HEK293 (cell line): ENCODE results near the gene ABLIM2.

Source experiments
- CTCF ChIA-PET: fragments of 350-600 bp; formaldehyde crosslinking; extraction: SDS; loops from one replicate; lab custom pipeline; 2021; ENCODE audit warnings: antibody characterized with exemption; lab: Yijun Ruan, JAX
- POLR2A ChIA-PET: fragments of 300-600 bp; formaldehyde crosslinking; extraction: SDS; loops from one replicate; lab custom pipeline; 2020; ENCODE audit warnings: antibody characterized with exemption, inconsistent platforms; lab: Yijun Ruan, JAX
- H3K27ac ChIP-seq: fragments of 200-500 bp; sonication (Bioruptor generic); 2 replicates; pipeline ENCODE4 v1.5.1; 2014; ENCODE audit warnings: low read depth, low read length, control low read depth, inconsistent platforms; ENCODE audit errors: extremely low read depth
- H3K36me3 ChIP-seq, 2 experiments: fragments of 200-500 bp in 1 of 2; sonication (Bioruptor generic) in 1 of 2; 1 replicate in 1 of 2; 2 replicates in 1 of 2; pipeline ENCODE4 v1.5.1; 2014 to 2017; ENCODE audit warnings: inconsistent platforms in 2 of 2, low read length in 2 of 2; ENCODE audit not compliant: control insufficient read depth in 2 of 2, insufficient read depth in 1 of 2
- H3K4me1 ChIP-seq: fragments of 200-500 bp; sonication (Bioruptor generic); 2 replicates; pipeline ENCODE4 v1.5.1; 2014; ENCODE audit warnings: mild to moderate bottlenecking, low read length, inconsistent platforms; ENCODE audit not compliant: control insufficient read depth, insufficient read depth
- H3K4me3 ChIP-seq: 2 replicates; pipeline ENCODE4 v1.5.1; 2011; ENCODE audit warnings: low read depth, mild to moderate bottlenecking, control low read depth, low read length, moderate library complexity
- H3K9me3 ChIP-seq: fragments of 200-500 bp; sonication (Bioruptor generic); 2 replicates; pipeline ENCODE4 v1.5.1; 2014; ENCODE audit warnings: low read depth, low read length, inconsistent platforms; ENCODE audit not compliant: control insufficient read depth, insufficient read depth
- GLI4 ChIP-seq: fragments of 450-650 bp; formaldehyde crosslinking; IDR thresholded peaks from 2 replicates; pipeline ENCODE4 v1.5.1; 2016; ENCODE audit warnings: missing biosample characterization, missing genetic modification characterization
- KLF8 ChIP-seq: fragments of 450-650 bp; formaldehyde crosslinking; IDR thresholded peaks from 2 replicates; pipeline ENCODE4 v1.5.1; 2016; ENCODE audit warnings: missing biosample characterization, missing genetic modification characterization
- MYNN ChIP-seq: fragments of 450-650 bp; formaldehyde crosslinking; IDR thresholded peaks from 2 replicates; pipeline ENCODE4 v1.5.1; 2016; ENCODE audit warnings: missing biosample characterization, missing genetic modification characterization, borderline replicate concordance
- SCRT1 ChIP-seq: fragments of 450-650 bp; formaldehyde crosslinking; IDR thresholded peaks from 2 replicates; pipeline ENCODE4 v1.5.1; 2016; ENCODE audit warnings: missing biosample characterization, missing genetic modification characterization, borderline replicate concordance
- SP3 ChIP-seq: fragments of 450-650 bp; formaldehyde crosslinking; IDR thresholded peaks from 2 replicates; pipeline ENCODE4 v1.5.1; 2016; ENCODE audit warnings: missing biosample characterization, missing genetic modification characterization
- WT1 ChIP-seq: fragments of 450-650 bp; formaldehyde crosslinking; IDR thresholded peaks from 2 replicates; pipeline ENCODE4 v1.5.1; 2016; ENCODE audit warnings: missing biosample characterization, missing genetic modification characterization
- ZBTB21 ChIP-seq: fragments of 450-650 bp; formaldehyde crosslinking; IDR thresholded peaks from 2 replicates; pipeline ENCODE4 v1.5.1; 2017; ENCODE audit warnings: missing biosample characterization, missing genetic modification characterization
- ZBTB8A ChIP-seq: fragments of 450-650 bp; formaldehyde crosslinking; IDR thresholded peaks from 2 replicates; pipeline ENCODE4 v1.5.1; 2016; ENCODE audit warnings: missing biosample characterization, missing genetic modification characterization
- ZIC2 ChIP-seq: fragments of 450-650 bp; formaldehyde crosslinking; IDR thresholded peaks from 2 replicates; pipeline ENCODE4 v1.5.1; 2016; ENCODE audit warnings: missing biosample characterization, missing genetic modification characterization
- ZNF10 ChIP-seq: fragments of 450-650 bp; formaldehyde crosslinking; IDR thresholded peaks from 2 replicates; pipeline ENCODE4 v1.5.1; 2017; ENCODE audit warnings: missing biosample characterization, missing genetic modification characterization
- ZNF155 ChIP-seq: fragments of 450-650 bp; formaldehyde crosslinking; IDR thresholded peaks from 2 replicates; pipeline ENCODE4 v1.5.1; 2016; ENCODE audit warnings: missing biosample characterization, missing genetic modification characterization
- ZNF16 ChIP-seq: fragments of 450-650 bp; formaldehyde crosslinking; IDR thresholded peaks from 2 replicates; pipeline ENCODE4 v1.5.1; 2016; ENCODE audit warnings: low read depth, missing biosample characterization, missing genetic modification characterization
- ZNF311 ChIP-seq: fragments of 450-650 bp; formaldehyde crosslinking; IDR thresholded peaks from 2 replicates; pipeline ENCODE4 v1.5.1; 2017; ENCODE audit warnings: missing biosample characterization, missing genetic modification characterization, borderline replicate concordance
- ZNF335 ChIP-seq: fragments of 450-650 bp; formaldehyde crosslinking; conservative IDR thresholded peaks from 2 replicates; pipeline ENCODE4 v1.5.1; 2016; ENCODE audit warnings: missing biosample characterization, missing genetic modification characterization
- ZNF404 ChIP-seq: fragments of 450-650 bp; formaldehyde crosslinking; IDR thresholded peaks from 2 replicates; pipeline ENCODE4 v1.5.1; 2017; ENCODE audit warnings: missing biosample characterization, missing genetic modification characterization
- ZNF423 ChIP-seq: fragments of 450-650 bp; formaldehyde crosslinking; IDR thresholded peaks from 2 replicates; pipeline ENCODE4 v1.5.1; 2016; ENCODE audit warnings: missing biosample characterization, missing genetic modification characterization
- ZNF514 ChIP-seq: fragments of 450-650 bp; formaldehyde crosslinking; IDR thresholded peaks from 2 replicates; pipeline ENCODE4 v1.5.1; 2016; ENCODE audit warnings: missing biosample characterization, missing genetic modification characterization
- ZNF623 ChIP-seq: fragments of 450-650 bp; formaldehyde crosslinking; IDR thresholded peaks from 2 replicates; pipeline ENCODE4 v1.5.1; 2016; ENCODE audit warnings: missing biosample characterization, missing genetic modification characterization
- ZNF776 ChIP-seq: fragments of 450-650 bp; formaldehyde crosslinking; IDR thresholded peaks from 2 replicates; pipeline ENCODE4 v1.5.0; 2017; ENCODE audit warnings: missing biosample characterization, missing genetic modification characterization, borderline replicate concordance
- ZNF843 ChIP-seq: fragments of 450-650 bp; formaldehyde crosslinking; IDR thresholded peaks from 2 replicates; pipeline ENCODE4 v1.5.1; 2016; ENCODE audit warnings: missing biosample characterization, missing genetic modification characterization
- TF ChIP-seq, protein P1 (sequence below): fragments of 450-650 bp; formaldehyde crosslinking; IDR thresholded peaks from 2 replicates; pipeline ENCODE4 v1.5.1; 2016; ENCODE audit warnings: missing biosample characterization, missing genetic modification characterization, borderline replicate concordance
- TF ChIP-seq, protein P2 (sequence below): fragments of 450-650 bp; formaldehyde crosslinking; IDR thresholded peaks from 2 replicates; pipeline ENCODE4 v1.5.1; 2017; ENCODE audit warnings: missing biosample characterization, mild to moderate bottlenecking, missing genetic modification characterization, moderate library complexity
- TF ChIP-seq, protein P3 (sequence below): fragments of 450-650 bp; formaldehyde crosslinking; IDR thresholded peaks from 2 replicates; pipeline ENCODE4 v1.5.1; 2016; ENCODE audit warnings: missing biosample characterization, missing genetic modification characterization

ABLIM2 gene

DNA sequence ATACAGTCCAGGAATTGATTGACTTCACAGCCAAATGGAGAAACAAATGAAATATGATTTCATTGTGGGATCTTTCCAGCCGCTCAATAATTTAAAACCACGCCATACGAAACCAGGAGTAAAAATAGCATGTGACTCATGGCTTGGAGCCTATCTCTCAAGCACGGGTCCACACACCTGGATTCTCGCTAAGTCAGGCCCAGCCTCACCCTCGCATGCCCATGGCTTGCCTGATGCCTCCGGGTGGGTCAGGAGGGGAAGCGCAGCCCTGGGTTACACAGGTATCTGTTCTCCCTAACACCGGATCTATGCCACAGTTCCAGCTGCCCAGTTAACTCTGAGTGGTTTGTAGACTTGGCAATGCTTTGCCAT, 5.6 kb upstream of the ABLIM2 start (continued):
- TF ChIP-seq, protein P1, sequence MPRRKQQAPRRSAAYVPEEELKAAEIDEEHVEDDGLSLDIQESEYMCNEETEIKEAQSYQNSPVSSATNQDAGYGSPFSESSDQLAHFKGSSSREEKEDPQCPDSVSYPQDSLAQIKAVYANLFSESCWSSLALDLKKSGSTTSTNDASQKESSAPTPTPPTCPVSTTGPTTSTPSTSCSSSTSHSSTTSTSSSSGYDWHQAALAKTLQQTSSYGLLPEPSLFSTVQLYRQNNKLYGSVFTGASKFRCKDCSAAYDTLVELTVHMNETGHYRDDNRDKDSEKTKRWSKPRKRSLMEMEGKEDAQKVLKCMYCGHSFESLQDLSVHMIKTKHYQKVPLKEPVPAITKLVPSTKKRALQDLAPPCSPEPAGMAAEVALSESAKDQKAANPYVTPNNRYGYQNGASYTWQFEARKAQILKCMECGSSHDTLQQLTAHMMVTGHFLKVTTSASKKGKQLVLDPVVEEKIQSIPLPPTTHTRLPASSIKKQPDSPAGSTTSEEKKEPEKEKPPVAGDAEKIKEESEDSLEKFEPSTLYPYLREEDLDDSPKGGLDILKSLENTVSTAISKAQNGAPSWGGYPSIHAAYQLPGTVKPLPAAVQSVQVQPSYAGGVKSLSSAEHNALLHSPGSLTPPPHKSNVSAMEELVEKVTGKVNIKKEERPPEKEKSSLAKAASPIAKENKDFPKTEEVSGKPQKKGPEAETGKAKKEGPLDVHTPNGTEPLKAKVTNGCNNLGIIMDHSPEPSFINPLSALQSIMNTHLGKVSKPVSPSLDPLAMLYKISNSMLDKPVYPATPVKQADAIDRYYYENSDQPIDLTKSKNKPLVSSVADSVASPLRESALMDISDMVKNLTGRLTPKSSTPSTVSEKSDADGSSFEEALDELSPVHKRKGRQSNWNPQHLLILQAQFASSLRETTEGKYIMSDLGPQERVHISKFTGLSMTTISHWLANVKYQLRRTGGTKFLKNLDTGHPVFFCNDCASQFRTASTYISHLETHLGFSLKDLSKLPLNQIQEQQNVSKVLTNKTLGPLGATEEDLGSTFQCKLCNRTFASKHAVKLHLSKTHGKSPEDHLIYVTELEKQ, result no peak
- no peak for TF ChIP-seq MYNN (tag by site-specific recombination)
- no peak for TF ChIP-seq ZNF423 (tag by site-specific recombination)
- TF ChIP-seq, protein P2, sequence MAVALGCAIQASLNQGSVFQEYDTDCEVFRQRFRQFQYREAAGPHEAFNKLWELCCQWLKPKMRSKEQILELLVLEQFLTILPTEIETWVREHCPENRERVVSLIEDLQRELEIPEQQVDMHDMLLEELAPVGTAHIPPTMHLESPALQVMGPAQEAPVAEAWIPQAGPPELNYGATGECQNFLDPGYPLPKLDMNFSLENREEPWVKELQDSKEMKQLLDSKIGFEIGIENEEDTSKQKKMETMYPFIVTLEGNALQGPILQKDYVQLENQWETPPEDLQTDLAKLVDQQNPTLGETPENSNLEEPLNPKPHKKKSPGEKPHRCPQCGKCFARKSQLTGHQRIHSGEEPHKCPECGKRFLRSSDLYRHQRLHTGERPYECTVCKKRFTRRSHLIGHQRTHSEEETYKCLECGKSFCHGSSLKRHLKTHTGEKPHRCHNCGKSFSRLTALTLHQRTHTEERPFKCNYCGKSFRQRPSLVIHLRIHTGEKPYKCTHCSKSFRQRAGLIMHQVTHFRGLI, result no peak
- no peak for TF ChIP-seq ZNF155 (tag by site-specific recombination)
- TF ChIP-seq, protein P3, sequence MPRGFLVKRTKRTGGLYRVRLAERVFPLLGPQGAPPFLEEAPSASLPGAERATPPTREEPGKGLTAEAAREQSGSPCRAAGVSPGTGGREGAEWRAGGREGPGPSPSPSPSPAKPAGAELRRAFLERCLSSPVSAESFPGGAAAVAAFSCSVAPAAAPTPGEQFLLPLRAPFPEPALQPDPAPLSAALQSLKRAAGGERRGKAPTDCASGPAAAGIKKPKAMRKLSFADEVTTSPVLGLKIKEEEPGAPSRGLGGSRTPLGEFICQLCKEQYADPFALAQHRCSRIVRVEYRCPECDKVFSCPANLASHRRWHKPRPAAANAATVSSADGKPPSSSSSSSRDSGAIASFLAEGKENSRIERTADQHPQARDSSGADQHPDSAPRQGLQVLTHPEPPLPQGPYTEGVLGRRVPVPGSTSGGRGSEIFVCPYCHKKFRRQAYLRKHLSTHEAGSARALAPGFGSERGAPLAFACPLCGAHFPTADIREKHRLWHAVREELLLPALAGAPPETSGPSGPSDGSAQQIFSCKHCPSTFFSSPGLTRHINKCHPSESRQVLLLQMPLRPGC (tag by site-specific recombination), result no peak
- TF ChIP-seq ZNF514, result no peak
- TF ChIP-seq, all 188 proteins: peak for 0

DNA sequence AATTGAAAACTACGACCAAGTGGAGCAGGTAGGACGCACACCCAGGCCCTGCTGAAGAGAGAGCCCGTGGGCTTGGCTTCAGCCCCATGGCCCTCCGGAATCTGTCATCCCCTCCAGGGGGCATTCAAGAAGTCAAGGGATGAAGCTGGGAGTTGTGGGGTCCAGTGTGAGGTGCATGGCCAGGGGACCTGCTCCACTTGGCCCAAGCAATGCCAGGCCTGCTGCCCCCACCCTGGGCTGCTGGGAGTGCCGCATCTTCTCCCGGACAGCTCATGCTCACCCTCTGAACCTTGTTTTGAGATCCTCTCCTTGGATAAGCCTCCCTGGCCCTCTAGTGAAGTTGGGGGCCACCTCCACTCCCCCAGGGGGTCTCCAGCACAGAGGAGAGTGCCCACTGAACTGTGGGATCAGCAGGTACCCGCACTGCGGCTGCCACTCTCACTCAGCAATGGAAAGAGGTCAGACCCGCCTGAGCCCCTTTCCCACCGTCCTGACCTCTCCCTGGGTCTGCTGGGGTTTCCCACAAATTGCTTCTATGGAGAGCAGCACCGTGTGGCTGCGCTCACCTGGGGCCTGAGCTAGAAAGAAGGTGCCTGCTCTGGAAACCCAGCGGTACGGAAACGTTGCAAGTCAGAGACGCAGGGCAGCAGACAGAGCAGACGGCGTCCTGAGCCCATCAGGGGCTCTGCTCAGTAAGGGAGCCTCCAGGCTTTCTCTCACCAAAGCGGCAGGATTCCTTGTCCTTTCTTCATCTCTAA, 5.0 kb upstream of the ABLIM2 start:
- Histone ChIP-seq H3K27ac (no peak overlapping the region), H3K9me3 (no peaks in the 10 kb centered on the region), H3K36me3 (no peaks in the 10 kb centered on the region), H3K4me3 (no peak overlapping the region)
- CTCF ChIA-PET, result no interaction called here
- POLR2A ChIA-PET, result no interaction called here
- TF ChIP-seq ZNF623 (no peak), ZNF843 (no peak), ZNF404 (tag by site-specific recombination) (no peak), ZNF776 (no peak), ZBTB21 (tag by site-specific recombination) (no peak), SP3 (tag by site-specific recombination) (no peak), ZIC2 (tag by site-specific recombination) (no peak), SCRT1 (tag by site-specific recombination) (no peak), ZBTB8A (tag by site-specific recombination) (no peak), ZNF423 (tag by site-specific recombination) (no peak), KLF8 (tag by site-specific recombination) (no peak), ZNF311 (tag by site-specific recombination) (no peak), ZNF335 (tag by site-specific recombination) (no peak), ZNF16 (tag by site-specific recombination) (no peak), GLI4 (tag by site-specific recombination) (no peak), WT1 (no peak), ZNF10 (no peak)
- TF ChIP-seq, protein P2, result no peak
- TF ChIP-seq, all 188 proteins: peak for 0
- no peaks in the 10 kb centered on the region for H3K4me1 ChIP-seq
